ENCODE data around the gene CXCL6.

The CXCL6 gene

DNA sequence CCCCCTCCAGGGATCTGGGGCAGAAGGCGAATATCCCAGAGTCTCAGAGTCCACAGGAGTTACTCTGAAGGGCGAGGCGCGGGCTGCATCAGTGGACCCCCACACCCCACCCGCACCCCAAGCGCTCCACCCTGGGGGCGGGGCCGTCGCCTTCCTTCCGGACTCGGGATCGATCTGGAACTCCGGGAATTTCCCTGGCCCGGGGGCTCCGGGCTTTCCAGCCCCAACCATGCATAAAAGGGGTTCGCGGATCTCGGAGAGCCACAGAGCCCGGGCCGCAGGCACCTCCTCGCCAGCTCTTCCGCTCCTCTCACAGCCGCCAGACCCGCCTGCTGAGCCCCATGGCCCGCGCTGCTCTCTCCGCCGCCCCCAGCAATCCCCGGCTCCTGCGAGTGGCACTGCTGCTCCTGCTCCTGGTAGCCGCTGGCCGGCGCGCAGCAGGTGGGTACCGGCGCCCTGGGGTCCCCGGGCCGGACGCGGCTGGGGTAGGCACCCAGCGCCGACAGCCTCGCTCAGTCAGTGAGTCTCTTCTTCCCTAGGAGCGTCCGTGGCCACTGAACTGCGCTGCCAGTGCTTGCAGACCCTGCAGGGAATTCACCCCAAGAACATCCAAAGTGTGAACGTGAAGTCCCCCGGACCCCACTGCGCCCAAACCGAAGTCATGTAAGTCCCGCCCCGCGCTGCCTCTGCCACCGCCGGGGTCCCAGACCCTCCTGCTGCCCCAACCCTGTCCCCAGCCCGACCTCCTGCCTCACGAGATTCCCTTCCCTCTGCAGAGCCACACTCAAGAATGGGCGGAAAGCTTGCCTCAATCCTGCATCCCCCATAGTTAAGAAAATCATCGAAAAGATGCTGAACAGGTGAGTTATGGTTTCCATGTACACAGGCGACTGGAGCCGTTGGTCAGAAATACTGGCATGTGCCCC is 32.9 kb downstream of the CXCL6 start, which contains the start of gene CXCL1:
Gene CXCL1, plus strand, starts transcription at position 264 of the 926 bp plus-strand sequence. Its CDS starts 78 bp downstream, at position 342.
- peak; percentile 77 for ATAC-seq

GRCh38 chr4:73870260-73870659 is 33.8 kb downstream of the CXCL6 start:
- ATAC-seq, result no peak
- TF ChIP-seq PPARA (CRISPR knock-in tag; IDR thresholded peaks at IDR 0.05; ENCODE audit: borderline replicate concordance), result no peak
- TF ChIP-seq ZC3H10 (CRISPR knock-in tag; IDR thresholded peaks at IDR 0.05), result no peak
- TF ChIP-seq ZNF70 (CRISPR knock-in tag; IDR thresholded peaks at IDR 0.05), result no peak

More for the DNA sequence above, 32.9 kb downstream of the CXCL6 start, which contains the start of gene CXCL1:
- no peak for TF ChIP-seq ZFP30 (CRISPR knock-in tag; IDR thresholded peaks at IDR 0.05)
- no peak for TF ChIP-seq ZC3H10 (CRISPR knock-in tag; IDR thresholded peaks at IDR 0.05)
- TF ChIP-seq ISL1 (CRISPR knock-in tag; IDR thresholded peaks at IDR 0.05), result no peak
- TF ChIP-seq ESRRG (CRISPR knock-in tag; IDR thresholded peaks at IDR 0.05), result no peak
- TF ChIP-seq POU6F1 (CRISPR knock-in tag; IDR thresholded peaks at IDR 0.05; ENCODE audit: borderline replicate concordance, low read depth), result no peak
- TF ChIP-seq, protein P1, sequence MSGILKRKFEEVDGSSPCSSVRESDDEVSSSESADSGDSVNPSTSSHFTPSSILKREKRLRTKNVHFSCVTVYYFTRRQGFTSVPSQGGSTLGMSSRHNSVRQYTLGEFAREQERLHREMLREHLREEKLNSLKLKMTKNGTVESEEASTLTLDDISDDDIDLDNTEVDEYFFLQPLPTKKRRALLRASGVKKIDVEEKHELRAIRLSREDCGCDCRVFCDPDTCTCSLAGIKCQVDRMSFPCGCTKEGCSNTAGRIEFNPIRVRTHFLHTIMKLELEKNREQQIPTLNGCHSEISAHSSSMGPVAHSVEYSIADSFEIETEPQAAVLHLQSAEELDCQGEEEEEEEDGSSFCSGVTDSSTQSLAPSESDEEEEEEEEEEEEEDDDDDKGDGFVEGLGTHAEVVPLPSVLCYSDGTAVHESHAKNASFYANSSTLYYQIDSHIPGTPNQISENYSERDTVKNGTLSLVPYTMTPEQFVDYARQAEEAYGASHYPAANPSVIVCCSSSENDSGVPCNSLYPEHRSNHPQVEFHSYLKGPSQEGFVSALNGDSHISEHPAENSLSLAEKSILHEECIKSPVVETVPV (CRISPR knock-in tag; IDR thresholded peaks at IDR 0.05), result no peak
- TF ChIP-seq ARNTL (CRISPR knock-in tag; IDR thresholded peaks at IDR 0.05; ENCODE audit: borderline replicate concordance, low read depth), result no peak
- no peak for TF ChIP-seq RARB (CRISPR knock-in tag; IDR thresholded peaks at IDR 0.05)
- TF ChIP-seq PPARA (CRISPR knock-in tag; IDR thresholded peaks at IDR 0.05; ENCODE audit: borderline replicate concordance), result no peak
- no peak for TF ChIP-seq OSR1 (CRISPR knock-in tag; IDR thresholded peaks at IDR 0.05)
- no peak for TF ChIP-seq TOX (CRISPR knock-in tag; IDR thresholded peaks at IDR 0.05; ENCODE audit: borderline replicate concordance)
- TF ChIP-seq SNAI2 (CRISPR knock-in tag; IDR thresholded peaks at IDR 0.05), result no peak

DNA sequence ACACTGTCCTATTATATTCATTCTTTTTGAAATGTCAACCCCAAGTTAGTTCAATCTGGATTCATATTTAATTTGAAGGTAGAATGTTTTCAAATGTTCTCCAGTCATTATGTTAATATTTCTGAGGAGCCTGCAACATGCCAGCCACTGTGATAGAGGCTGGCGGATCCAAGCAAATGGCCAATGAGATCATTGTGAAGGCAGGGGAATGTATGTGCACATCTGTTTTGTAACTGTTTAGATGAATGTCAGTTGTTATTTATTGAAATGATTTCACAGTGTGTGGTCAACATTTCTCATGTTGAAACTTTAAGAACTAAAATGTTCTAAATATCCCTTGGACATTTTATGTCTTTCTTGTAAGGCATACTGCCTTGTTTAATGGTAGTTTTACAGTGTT is 34.3 kb downstream of the CXCL6 start:
- no peak for TF ChIP-seq ZC3H10 (CRISPR knock-in tag; IDR thresholded peaks at IDR 0.05)
- no peak for TF ChIP-seq PATZ1 (CRISPR knock-in tag; IDR thresholded peaks at IDR 0.05; ENCODE audit: borderline replicate concordance)
- no peak for TF ChIP-seq POU6F1 (CRISPR knock-in tag; IDR thresholded peaks at IDR 0.05; ENCODE audit: borderline replicate concordance, low read depth)
- TF ChIP-seq GLIS3 (CRISPR knock-in tag; IDR thresholded peaks at IDR 0.05), result no peak
- TF ChIP-seq ZFP30 (CRISPR knock-in tag; IDR thresholded peaks at IDR 0.05), result no peak
- TF ChIP-seq ISL1 (CRISPR knock-in tag; IDR thresholded peaks at IDR 0.05), result no peak
- no peak for TF ChIP-seq CSDC2 (CRISPR knock-in tag; IDR thresholded peaks at IDR 0.05)
- no peak for TF ChIP-seq ZNF70 (CRISPR knock-in tag; IDR thresholded peaks at IDR 0.05)
- TF ChIP-seq ZNF8 (CRISPR knock-in tag; IDR thresholded peaks at IDR 0.05), result no peak
- TF ChIP-seq ZFP3 (CRISPR knock-in tag; IDR thresholded peaks at IDR 0.05), result no peak
- TF ChIP-seq OSR1 (CRISPR knock-in tag; IDR thresholded peaks at IDR 0.05), result no peak
- TF ChIP-seq BACH2 (CRISPR knock-in tag; IDR thresholded peaks at IDR 0.05; ENCODE audit: borderline replicate concordance), result no peak
- TF ChIP-seq TCF4 (CRISPR knock-in tag; IDR thresholded peaks at IDR 0.05; ENCODE audit: borderline replicate concordance), result no peak
- ATAC-seq, result no peak
